GM12892 (cell line): ENCODE results near the gene CWC22.

Experiments
- POLR2A ChIP-seq: IDR thresholded peaks from 2 replicates; pipeline ENCODE4 v1.6.1; 2011; ENCODE audit warnings: low read depth, low read length, control low read depth
- POLR2AphosphoS5 ChIP-seq: IDR thresholded peaks from 2 replicates; pipeline ENCODE4 v1.6.1; 2011; ENCODE audit warnings: low read depth, low read length, control low read depth
- TAF1 ChIP-seq: IDR thresholded peaks from 2 replicates; pipeline ENCODE4 v1.6.1; 2011; ENCODE audit warnings: low read depth, mild to moderate bottlenecking, control low read depth, low read length, borderline replicate concordance

- TF ChIP-seq TAF1 (no peak), POLR2A (no peak), POLR2AphosphoS5 (no peak)
Observed at GRCh38 chr2:179915395-179915992, 91.6 kb downstream of the CWC22 start.
